ENCODE measurements around the gene AGPAT2.

- TF ChIP-seq CTCF (conservative IDR thresholded peaks at IDR 0.05) (no peak), EZH2 (IDR thresholded peaks at IDR 0.05; ENCODE audit: low read depth) (no peak)
Observed at GRCh38 chr9:136698635-136699246, 11.5 kb upstream of the AGPAT2 start.
